Adrenal gland (tissue), 12 donors: ENCODE measurements around the gene ALOX5. TPM values are rescaled to one million over a fixed set of nuclear protein-coding genes. Genes with fewer than 3 reads are reported as not detected.
A peak's percentile ranks its signal among the peaks of the same experiment; 100 is the strongest.

Experiments
- DNase-seq, 7 donors: peaks; one replicate each; pipeline ENCODE4 v3.0.0-alpha.2; 2019 to 2020
- H3K27ac ChIP-seq, 5 donors: fragments of 200-600 bp; sonication (generic) in 4 of 5; 1 replicate in 3 of 5; 2 replicates in 2 of 5; pipeline versions ENCODE4 v1.5.1 to v1.8.0; 2016 to 2020; ENCODE audit warnings: mild to moderate bottlenecking in 1 of 5
- H3K27me3 ChIP-seq: fragments of 200-600 bp; 2 replicates; pipeline ENCODE4 v1.8.0; 2021
- H3K36me3 ChIP-seq, 2 donors: fragments of 200-600 bp; replicated peaks in 1 of 2; 1 replicate in 1 of 2; 2 replicates in 1 of 2; pipeline versions ENCODE4 v1.5.1 to v1.8.0; 2018 to 2022
- H3K4me1 ChIP-seq, 2 donors: fragments of 200-600 bp; replicated peaks in 1 of 2; 1 replicate in 1 of 2; 2 replicates in 1 of 2; pipeline versions ENCODE4 v1.5.1 to v1.8.0; 2018 to 2021
- H3K4me3 ChIP-seq, 4 donors: fragments of 200-600 bp; sonication (generic) in 3 of 4; one replicate each; pipeline ENCODE4 v1.5.1; 2016 to 2018
- H3K9me3 ChIP-seq, 3 donors: fragments of 200-600 bp; sonication (generic) in 1 of 3; replicated peaks in 1 of 3; 1 replicate in 2 of 3; 2 replicates in 1 of 3; pipeline versions ENCODE4 v1.5.1 to v1.8.0; 2016 to 2021
- CTCF ChIP-seq, 6 experiments: fragments of 450-650 bp in 4 of 6; fragments of 200-600 bp in 2 of 6; sonication (generic) in 1 of 6; IDR thresholded peaks; 1 replicate in 5 of 6; 2 replicates in 1 of 6; pipeline versions ENCODE4 v1.5.1 to v1.8.0; 2016 to 2021; ENCODE audit warnings: antibody characterized with exemption in 6 of 6, mild to moderate bottlenecking in 2 of 6, moderate library complexity in 1 of 6
- POLR2A ChIP-seq, 2 donors: fragments of 450-650 bp; IDR thresholded peaks; one replicate each; pipeline ENCODE4 v1.6.1; 2017; ENCODE audit warnings: antibody characterized with exemption in 2 of 2, mild to moderate bottlenecking in 2 of 2, moderate library complexity in 1 of 2
- WGBS, 4 donors: extraction: QIAGEN DNeasy Blood & Tissue Kit in 2 of 4; methylation state at CpG; one replicate each; pipeline versions ENCODE4 v1.1.5 to v1.1.7; 2013 to 2017; 5-methylcytosine and 5-hydroxymethylcytosine counted together
- intact Hi-C, 2 donors: fragments of 100-400 bp; cut with DNase I; formaldehyde crosslinking; loops; one replicate each; pipeline versions ENCODE4 v1.14.1 to v1.15.0; 2022 to 2023
- polyA plus RNA-seq, 3 donors: library from polyadenylated mRNA; stranded (reverse); fragments of 200-250 nt in 2 of 3; fragments of 350-450 nt in 1 of 3; fragmentation: Illumina TruSeq in 1 of 3; extraction: RNeasy Lipid Tissue Mini Kit (QIAGEN cat#74804) in 1 of 3; gene quantifications; one replicate each; pipeline ENCODE4 v1.2.3, GENCODE V29; 2013 to 2014
- total RNA-seq, 9 donors: library from RNA; depleted of rRNA in 4 of 9; stranded (reverse); fragments of >200 nt in 4 of 9; fragments of 120-200 nt in 1 of 9; fragmentation: NEBNext Ultra II Directional in 1 of 9; extraction: Animal tissue kit (Norgen Biotek cat#: 25700) in 1 of 9; gene quantifications; one replicate each; pipeline versions ENCODE4 v1.1.0 to v1.2.4, GENCODE V29; 2013 to 2023
- donor health status: healthy with polysubstance abuse.
- donor health status: Bipolar disorder and iron deficiency.
- donor health status: DM: yes; HTN: yes; CAD: no.
- donor health status: DM: no; HTN: no; CAD: no.
- donor health status: DM: no; HTN: no; CAD: no.
- donor health status: DM: yes; HTN: yes; CAD: no.

ALOX5 gene
- total and polyA plus RNA-seq, 12 donors = 1.00 to 60.0 (median 17.7) TPM

- no peak for TF ChIP-seq CTCF (IDR thresholded peaks at IDR 0.05)
- TF ChIP-seq POLR2A (IDR thresholded peaks at IDR 0.05) = no peak
- H3K27ac ChIP-seq = peak overlapping the region in 1 of 5 donors; percentile 91
- H3K4me3 ChIP-seq = no peak overlapping the region
- peaks cover 15 to 18% of the 10 kb centered on the region in 2 donors for H3K4me1 ChIP-seq
- no peak for DNase-seq
- H3K27me3 ChIP-seq = no peaks in the 10 kb centered on the region
- 66 to 74% (median 68%) methylated on average over 5 to 6 of the region's 6 CpGs for WGBS, 4 donors
- H3K36me3 ChIP-seq = no peaks in the 10 kb centered on the region
- intact Hi-C loops = no loop called here
- H3K9me3 ChIP-seq = no peaks in the 10 kb centered on the region
These were observed 43.7 kb downstream of the ALOX5 start for GRCh38 chr10:45417746-45418145.

GRCh38 chr10:45418417-45418848, 44.4 kb downstream of the ALOX5 start:
- H3K4me1 ChIP-seq = peaks cover 15 to 18% of the 10 kb centered on the region in 2 donors
- 59 to 70% (median 66%) methylated on average over 9 to 15 of the region's 15 CpGs for WGBS, 4 donors
- intact Hi-C loops = no loop called here

GRCh38 chr10:45418849-45419675, 45.0 kb downstream of the ALOX5 start:
- H3K4me1 ChIP-seq = peaks cover 15 to 18% of the 10 kb centered on the region in 2 donors
- intact Hi-C loops = no loop called here
- no peaks in the 10 kb centered on the region for H3K36me3 ChIP-seq
- WGBS, 4 donors = 3 to 17% (median 5%) methylated on average over 29 to 60 of the region's 60 CpGs
- H3K4me3 ChIP-seq = peak overlapping the region in 2 of 4 donors; percentile 40 to 54
- peak overlapping the region; percentile 46 to 91 (median 85) for H3K27ac ChIP-seq
- peak; percentile 58 to 76 (median 62) for DNase-seq
- no peaks in the 10 kb centered on the region for H3K9me3 ChIP-seq
- no peaks in the 10 kb centered on the region for H3K27me3 ChIP-seq
- no peak for TF ChIP-seq CTCF (IDR thresholded peaks at IDR 0.05)
- peak; percentile 29 to 41 for TF ChIP-seq POLR2A (IDR thresholded peaks at IDR 0.05)

More at GRCh38 chr10:45418417-45418848, 44.4 kb downstream of the ALOX5 start:
- no peak for TF ChIP-seq POLR2A (IDR thresholded peaks at IDR 0.05)
- TF ChIP-seq CTCF (IDR thresholded peaks at IDR 0.05) = no peak
- peak overlapping the region in 4 of 5 donors; percentile 57 to 91 (median 87) for H3K27ac ChIP-seq
- H3K9me3 ChIP-seq = no peaks in the 10 kb centered on the region
- no peaks in the 10 kb centered on the region for H3K27me3 ChIP-seq
- DNase-seq = no peak
- no peaks in the 10 kb centered on the region for H3K36me3 ChIP-seq
- peak overlapping the region in 2 of 4 donors; percentile 40 to 54 for H3K4me3 ChIP-seq

GRCh38 chr10:45419676-45420025, 45.6 kb downstream of the ALOX5 start:
- Histone ChIP-seq H3K4me1 (peaks cover 15 to 18% of the 10 kb centered on the region in 2 donors), H3K27me3 (no peaks in the 10 kb centered on the region), H3K27ac (peak overlapping the region; percentile 46 to 91 (median 85)), H3K9me3 (no peaks in the 10 kb centered on the region), H3K36me3 (no peaks in the 10 kb centered on the region), H3K4me3 (peak overlapping the region in 2 of 4 donors; percentile 40 to 54)
- DNase-seq = no peak
- intact Hi-C loops = no loop called here
- WGBS, 4 donors = 38 to 55% (median 44%) methylated on average over 12 of the region's 12 CpGs
- TF ChIP-seq CTCF (IDR thresholded peaks at IDR 0.05) (no peak), POLR2A (IDR thresholded peaks at IDR 0.05) (no peak)
